ENCODE measurements around the gene TENT4A. TPM values are rescaled to one million over a fixed set of nuclear protein-coding genes. Genes with fewer than 3 reads are reported as not detected.

Gene TENT4A
- total and polyA plus RNA-seq, 4 donors, result 4.1 to 37.0 (median 23.0) TPM

DNA sequence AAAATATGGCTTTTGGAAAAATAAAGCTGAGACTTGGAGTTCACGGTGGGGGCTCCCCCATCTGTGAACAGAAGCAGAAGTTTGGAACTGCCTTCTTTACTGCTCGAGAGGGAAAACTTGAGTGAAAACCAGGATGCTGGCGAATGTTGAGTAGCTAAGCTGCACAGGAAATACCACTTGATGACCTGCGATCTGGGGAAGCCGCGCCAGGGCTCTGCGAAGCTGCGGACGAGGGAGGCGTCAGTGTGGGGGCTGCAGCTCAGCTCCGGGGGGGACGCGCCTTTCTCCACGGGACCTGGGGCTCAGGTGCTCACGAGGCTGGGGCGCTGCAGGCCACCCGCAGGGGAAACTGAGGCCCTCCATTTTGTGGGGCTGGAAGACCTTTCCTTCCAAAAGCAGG, 62.3 kb downstream of the TENT4A start:
- ATAC-seq (ENCODE audit: low FRiP score) (no peak), DNase-seq (no peak)
- no peaks in the 10 kb centered on the region for H3K27me3 ChIP-seq (ENCODE audit: control insufficient read depth in 1 of 2, insufficient read depth in 2 of 2, low read length in 1 of 2)
- intact Hi-C loops (cut with DNase I), result no loop called here
- WGBS, 2 donors, result 45 to 53% methylated on average over 17 of the region's 17 CpGs
- no peak overlapping the region for H3K4me3 ChIP-seq (ENCODE audit: low read length in 2 of 2)
- no peaks in the 10 kb centered on the region for H3K9me3 ChIP-seq (ENCODE audit: control insufficient read depth, low read length)
- no peaks in the 10 kb centered on the region for H3K4me1 ChIP-seq (ENCODE audit: control insufficient read depth in 1 of 2, insufficient read depth in 2 of 2, low read length in 2 of 2)
- H3K27ac ChIP-seq (ENCODE audit: low read depth in 1 of 2, low read length in 2 of 2), result no peak overlapping the region
- no peaks in the 10 kb centered on the region for H3K36me3 ChIP-seq (ENCODE audit: control insufficient read depth in 1 of 2, insufficient read depth in 2 of 2, low read length in 1 of 2)

DNA sequence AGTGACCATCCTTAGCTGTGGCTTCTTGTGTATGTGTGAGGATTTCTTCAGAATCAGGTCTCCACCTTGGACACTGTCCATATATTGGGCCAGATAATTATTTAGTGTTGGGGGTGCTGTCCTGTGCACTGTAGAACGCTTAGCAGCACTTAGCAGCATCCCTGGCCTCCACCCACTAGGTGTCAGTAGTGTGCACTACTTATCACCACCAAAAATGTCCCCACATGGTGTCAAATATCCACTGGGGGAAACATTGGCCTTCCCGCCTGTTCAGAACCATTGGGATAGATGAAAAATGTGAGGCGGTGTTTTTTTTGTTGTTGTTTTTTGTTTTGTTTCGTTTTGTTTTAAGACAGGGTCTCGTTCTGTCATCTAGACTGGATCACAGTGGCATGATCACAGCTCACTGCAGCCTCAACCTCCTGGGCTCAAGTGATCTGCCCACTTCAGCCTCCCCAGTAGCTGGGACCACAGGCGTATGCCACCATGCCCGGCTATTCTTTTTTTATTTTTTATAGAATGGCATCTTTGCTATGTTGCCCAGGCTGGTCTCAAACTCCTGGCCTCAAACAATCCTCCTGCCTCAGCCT, 67.7 kb downstream of the TENT4A start:
- H3K4me1 ChIP-seq (ENCODE audit: control insufficient read depth in 1 of 2, insufficient read depth in 2 of 2, low read length in 2 of 2), result no peaks in the 10 kb centered on the region
- DNase-seq, result no peak
- ATAC-seq (ENCODE audit: low FRiP score), result no peak
- WGBS, 2 donors, result 92 to 97% methylated on average over 7 of the region's 7 CpGs
- H3K27me3 ChIP-seq (ENCODE audit: control insufficient read depth in 1 of 2, insufficient read depth in 2 of 2, low read length in 1 of 2), result no peaks in the 10 kb centered on the region
- intact Hi-C loops (cut with DNase I), result no loop called here
- H3K4me3 ChIP-seq (ENCODE audit: low read length in 2 of 2), result no peak overlapping the region
- no peak overlapping the region for H3K27ac ChIP-seq (ENCODE audit: low read depth in 1 of 2, low read length in 2 of 2)
- no peaks in the 10 kb centered on the region for H3K9me3 ChIP-seq (ENCODE audit: control insufficient read depth, low read length)
- no peaks in the 10 kb centered on the region for H3K36me3 ChIP-seq (ENCODE audit: control insufficient read depth in 1 of 2, insufficient read depth in 2 of 2, low read length in 1 of 2)

DNA sequence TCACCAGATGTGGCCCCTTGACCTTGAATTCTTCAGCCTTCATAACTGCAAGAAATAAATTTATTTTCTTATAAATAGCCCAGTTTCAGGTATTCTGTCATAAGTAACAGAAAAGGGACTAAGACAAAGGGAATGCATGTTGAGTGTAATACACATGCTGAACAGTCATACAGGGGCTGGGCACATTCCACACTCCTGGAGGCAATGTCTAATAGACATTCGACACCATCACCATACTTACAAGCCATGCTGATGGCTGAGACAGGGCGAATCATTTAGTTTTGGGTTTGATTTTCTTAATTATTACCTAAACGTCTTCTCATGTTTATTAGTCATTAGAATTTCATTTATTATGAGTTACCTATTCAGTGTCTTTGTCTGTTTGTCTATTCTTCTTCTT, 68.5 kb downstream of the TENT4A start:
- ATAC-seq (ENCODE audit: low FRiP score), result no peak

DNA sequence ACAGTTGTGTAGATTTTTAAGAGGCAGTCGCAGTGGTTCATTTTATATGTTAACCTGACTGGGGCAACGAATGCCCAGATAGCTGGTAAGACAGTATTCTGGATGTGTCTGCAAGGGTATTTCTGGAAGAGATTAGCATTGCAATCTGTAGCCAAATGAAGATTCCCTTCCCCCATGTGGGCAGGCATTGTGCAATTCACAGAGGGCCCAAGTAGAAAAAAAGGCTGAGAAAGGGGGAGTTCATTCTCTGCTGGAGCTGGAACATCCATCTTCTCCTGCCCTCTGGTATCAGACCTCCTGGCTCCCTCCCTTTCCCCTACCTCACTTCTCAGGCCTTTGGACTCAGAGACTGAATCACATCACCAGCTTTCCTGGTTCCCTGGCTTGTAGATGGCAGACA, 70.6 kb downstream of the TENT4A start:
- intact Hi-C loops (cut with DNase I), result no loop called here
- Histone ChIP-seq H3K36me3 (ENCODE audit: control insufficient read depth in 1 of 2, insufficient read depth in 2 of 2, low read length in 1 of 2) (no peaks in the 10 kb centered on the region), H3K4me3 (ENCODE audit: low read length in 2 of 2) (no peak overlapping the region), H3K27me3 (ENCODE audit: control insufficient read depth in 1 of 2, insufficient read depth in 2 of 2, low read length in 1 of 2) (no peaks in the 10 kb centered on the region), H3K27ac (ENCODE audit: low read depth in 1 of 2, low read length in 2 of 2) (no peak overlapping the region), H3K9me3 (ENCODE audit: control insufficient read depth, low read length) (no peaks in the 10 kb centered on the region), H3K4me1 (ENCODE audit: control insufficient read depth in 1 of 2, insufficient read depth in 2 of 2, low read length in 2 of 2) (no peaks in the 10 kb centered on the region)
- ATAC-seq (ENCODE audit: low FRiP score), result no peak
- no peak for DNase-seq
- WGBS, 2 donors, result 89 to 94% methylated on average over 2 of the region's 2 CpGs

More for the DNA sequence above, 68.5 kb downstream of the TENT4A start:
- Histone ChIP-seq H3K9me3 (ENCODE audit: control insufficient read depth, low read length) (no peaks in the 10 kb centered on the region), H3K4me1 (ENCODE audit: control insufficient read depth in 1 of 2, insufficient read depth in 2 of 2, low read length in 2 of 2) (no peaks in the 10 kb centered on the region), H3K36me3 (ENCODE audit: control insufficient read depth in 1 of 2, insufficient read depth in 2 of 2, low read length in 1 of 2) (no peaks in the 10 kb centered on the region), H3K27me3 (ENCODE audit: control insufficient read depth in 1 of 2, insufficient read depth in 2 of 2, low read length in 1 of 2) (no peaks in the 10 kb centered on the region), H3K27ac (ENCODE audit: low read depth in 1 of 2, low read length in 2 of 2) (no peak overlapping the region), H3K4me3 (ENCODE audit: low read length in 2 of 2) (no peak overlapping the region)
- 88 to 93% methylated on average over 3 of the region's 3 CpGs for WGBS, 2 donors
- intact Hi-C loops (cut with DNase I), result no loop called here
- no peak for DNase-seq

DNA sequence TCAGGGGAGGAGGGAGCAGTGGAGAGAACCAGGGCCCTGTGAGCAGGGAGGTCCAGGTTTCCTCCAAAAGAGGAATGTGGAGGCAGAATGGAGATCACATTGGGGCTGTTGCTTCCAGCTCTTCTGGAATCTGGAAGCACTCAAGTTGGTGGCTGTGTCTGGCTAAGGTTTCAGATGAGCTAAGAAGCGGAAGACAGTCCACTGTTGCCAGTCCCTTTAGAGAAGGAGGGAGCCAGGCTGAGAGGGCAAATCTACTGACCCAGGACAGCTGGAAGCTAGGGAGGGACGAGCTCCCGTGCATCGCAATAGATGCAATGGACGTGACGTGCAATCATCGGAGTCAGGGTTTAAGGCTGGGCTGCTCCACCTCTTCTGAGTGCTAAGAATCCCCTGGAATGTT, 71.2 kb downstream of the TENT4A start:
- ATAC-seq (ENCODE audit: low FRiP score) (no peak), DNase-seq (no peak)
- H3K27ac ChIP-seq (ENCODE audit: low read depth in 1 of 2, low read length in 2 of 2), result no peak overlapping the region
- H3K4me3 ChIP-seq (ENCODE audit: low read length in 2 of 2), result no peak overlapping the region
- H3K36me3 ChIP-seq (ENCODE audit: control insufficient read depth in 1 of 2, insufficient read depth in 2 of 2, low read length in 1 of 2), result no peaks in the 10 kb centered on the region
- 83 to 90% methylated on average over 7 of the region's 7 CpGs for WGBS, 2 donors
- H3K9me3 ChIP-seq (ENCODE audit: control insufficient read depth, low read length), result no peaks in the 10 kb centered on the region
- no peaks in the 10 kb centered on the region for H3K4me1 ChIP-seq (ENCODE audit: control insufficient read depth in 1 of 2, insufficient read depth in 2 of 2, low read length in 2 of 2)
- intact Hi-C loops (cut with DNase I), result no loop called here
- no peaks in the 10 kb centered on the region for H3K27me3 ChIP-seq (ENCODE audit: control insufficient read depth in 1 of 2, insufficient read depth in 2 of 2, low read length in 1 of 2)

DNA sequence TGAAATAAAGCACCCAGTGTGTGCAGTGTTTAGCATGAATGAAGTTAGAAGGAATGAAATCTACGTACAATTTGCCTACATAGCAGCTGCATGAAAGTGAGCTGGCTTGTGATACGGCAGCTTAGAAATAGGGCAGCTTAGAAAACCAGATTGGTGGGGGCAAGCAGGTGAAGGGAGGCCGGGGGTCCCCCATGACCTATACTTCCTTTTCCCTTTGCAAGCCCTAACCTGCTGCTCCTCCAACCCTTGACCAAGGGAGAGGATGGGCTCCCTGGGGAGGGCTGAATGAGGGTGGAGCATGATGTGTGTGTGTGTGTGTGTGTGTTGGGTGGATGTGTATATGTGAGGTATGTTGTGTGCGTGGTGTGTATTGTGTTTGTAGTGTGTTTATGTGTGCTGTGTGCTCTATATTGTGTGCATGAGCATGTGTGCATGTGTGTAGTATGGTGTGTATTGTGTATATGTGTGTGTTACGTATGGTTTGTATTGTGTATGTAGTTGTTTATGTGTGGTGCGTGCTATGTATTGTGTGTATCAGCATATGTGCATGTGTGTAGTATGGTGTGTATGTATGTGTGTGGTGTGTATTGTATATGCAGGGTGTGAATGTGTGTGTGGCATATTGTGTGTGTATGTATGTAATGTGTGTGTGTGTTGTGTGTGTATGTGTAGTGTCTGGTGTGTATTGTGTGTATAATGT, 72.1 kb downstream of the TENT4A start:
- no peak for ATAC-seq (ENCODE audit: low FRiP score)
- H3K27me3 ChIP-seq (ENCODE audit: control insufficient read depth in 1 of 2, insufficient read depth in 2 of 2, low read length in 1 of 2), result no peaks in the 10 kb centered on the region
- WGBS, 2 donors, result 96 to 97% methylated on average over 6 of the region's 6 CpGs
- no peak overlapping the region for H3K27ac ChIP-seq (ENCODE audit: low read depth in 1 of 2, low read length in 2 of 2)
- intact Hi-C loops (cut with DNase I), result no loop called here
- H3K4me1 ChIP-seq (ENCODE audit: control insufficient read depth in 1 of 2, insufficient read depth in 2 of 2, low read length in 2 of 2), result no peaks in the 10 kb centered on the region
- no peak overlapping the region for H3K4me3 ChIP-seq (ENCODE audit: low read length in 2 of 2)
- H3K9me3 ChIP-seq (ENCODE audit: control insufficient read depth, low read length), result no peaks in the 10 kb centered on the region
- no peak for DNase-seq
- no peaks in the 10 kb centered on the region for H3K36me3 ChIP-seq (ENCODE audit: control insufficient read depth in 1 of 2, insufficient read depth in 2 of 2, low read length in 1 of 2)

DNA sequence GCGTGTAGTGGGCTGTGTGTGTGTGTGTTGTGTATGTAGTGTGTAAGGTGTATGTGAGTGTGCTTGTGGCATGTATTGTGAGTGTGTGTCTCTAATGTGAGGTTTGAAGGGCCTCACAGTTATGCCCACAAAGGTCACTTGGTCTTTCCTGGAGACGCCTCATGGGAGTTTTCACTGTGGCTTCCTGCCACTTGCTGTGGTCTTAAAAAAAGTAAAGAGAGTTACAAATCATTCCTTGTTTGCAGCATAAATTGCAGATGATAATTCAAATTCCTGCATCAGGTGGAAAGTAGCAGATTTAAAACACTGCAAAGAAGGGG, 72.6 kb downstream of the TENT4A start:
- Histone ChIP-seq H3K27me3 (ENCODE audit: control insufficient read depth in 1 of 2, insufficient read depth in 2 of 2, low read length in 1 of 2) (no peaks in the 10 kb centered on the region), H3K36me3 (ENCODE audit: control insufficient read depth in 1 of 2, insufficient read depth in 2 of 2, low read length in 1 of 2) (no peaks in the 10 kb centered on the region), H3K4me3 (ENCODE audit: low read length in 2 of 2) (no peak overlapping the region), H3K27ac (ENCODE audit: low read depth in 1 of 2, low read length in 2 of 2) (no peak overlapping the region), H3K4me1 (ENCODE audit: control insufficient read depth in 1 of 2, insufficient read depth in 2 of 2, low read length in 2 of 2) (no peaks in the 10 kb centered on the region), H3K9me3 (ENCODE audit: control insufficient read depth, low read length) (no peaks in the 10 kb centered on the region)
- intact Hi-C loops (cut with DNase I), result no loop called here
- DNase-seq (no peak), ATAC-seq (ENCODE audit: low FRiP score) (no peak)
- 93% methylated on average over 2 of the region's 2 CpGs for WGBS, 2 donors

DNA sequence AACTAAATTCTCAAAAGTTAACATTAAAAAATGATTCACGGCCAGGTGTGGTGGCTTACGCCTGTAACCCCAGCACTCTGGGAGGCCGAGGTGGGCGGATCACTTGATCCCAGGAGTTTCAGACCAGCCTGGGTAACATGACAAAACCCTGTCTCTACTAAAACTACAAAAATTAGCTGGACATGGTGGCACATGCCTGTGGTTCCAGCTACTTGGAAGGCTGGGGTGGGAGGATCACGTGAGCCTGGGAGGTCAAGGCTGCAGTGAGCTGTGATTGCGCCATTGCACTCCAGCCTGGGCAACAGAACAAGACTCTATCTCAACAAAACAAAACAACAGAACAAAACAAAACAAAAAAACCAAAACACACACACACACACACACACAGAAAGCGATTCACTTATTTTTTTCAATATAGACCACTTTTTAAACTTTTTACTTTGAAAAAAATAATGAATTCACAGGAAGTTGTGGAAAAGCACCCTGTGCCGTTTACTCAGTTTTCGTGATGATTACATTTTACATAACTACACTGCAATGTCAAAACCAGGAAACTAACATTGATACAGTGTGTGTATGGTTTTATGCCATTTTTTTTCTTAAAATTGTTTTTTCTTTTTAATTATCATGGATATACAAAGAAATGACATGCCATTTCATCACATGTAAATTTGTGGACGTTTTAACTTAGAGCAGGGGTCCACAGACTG, 73.7 kb downstream of the TENT4A start:
- Histone ChIP-seq H3K9me3 (ENCODE audit: control insufficient read depth, low read length) (no peaks in the 10 kb centered on the region), H3K4me3 (ENCODE audit: low read length in 2 of 2) (no peak overlapping the region), H3K27ac (ENCODE audit: low read depth in 1 of 2, low read length in 2 of 2) (no peak overlapping the region), H3K4me1 (ENCODE audit: control insufficient read depth in 1 of 2, insufficient read depth in 2 of 2, low read length in 2 of 2) (no peaks in the 10 kb centered on the region), H3K27me3 (ENCODE audit: control insufficient read depth in 1 of 2, insufficient read depth in 2 of 2, low read length in 1 of 2) (no peaks in the 10 kb centered on the region), H3K36me3 (ENCODE audit: control insufficient read depth in 1 of 2, insufficient read depth in 2 of 2, low read length in 1 of 2) (no peaks in the 10 kb centered on the region)
- WGBS, 2 donors, result 88 to 92% methylated on average over 10 of the region's 10 CpGs
- intact Hi-C loops (cut with DNase I), result no loop called here
- no peak for DNase-seq
- no peak for ATAC-seq (ENCODE audit: low FRiP score)

DNA sequence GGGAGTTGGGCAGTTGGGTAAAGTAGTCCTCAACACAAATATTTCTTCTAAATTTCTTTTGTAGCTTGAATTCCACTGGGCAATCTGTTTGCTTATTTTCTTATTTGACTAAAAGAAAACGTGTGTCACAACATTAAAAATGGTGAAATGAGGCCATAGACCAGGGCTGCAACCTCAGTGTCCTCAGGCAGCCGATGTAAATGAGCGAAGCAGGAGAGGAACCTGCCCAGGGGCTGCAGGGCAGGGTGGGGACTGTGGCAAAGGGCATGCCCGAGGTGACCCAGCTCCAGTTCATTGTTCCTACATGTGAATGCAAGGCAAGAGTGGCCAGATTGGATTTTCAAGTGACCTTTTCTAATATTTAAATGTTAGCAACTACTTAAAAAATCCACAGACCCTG, 74.7 kb downstream of the TENT4A start:
- WGBS, 2 donors, result 84 to 86% methylated on average over 4 of the region's 4 CpGs
- ATAC-seq (ENCODE audit: low FRiP score) (no peak), DNase-seq (no peak)

More for the DNA sequence above, 74.7 kb downstream of the TENT4A start:
- H3K27me3 ChIP-seq (ENCODE audit: control insufficient read depth in 1 of 2, insufficient read depth in 2 of 2, low read length in 1 of 2), result no peaks in the 10 kb centered on the region
- H3K27ac ChIP-seq (ENCODE audit: low read depth in 1 of 2, low read length in 2 of 2), result no peak overlapping the region
- intact Hi-C loops (cut with DNase I), result no loop called here
- no peaks in the 10 kb centered on the region for H3K36me3 ChIP-seq (ENCODE audit: control insufficient read depth in 1 of 2, insufficient read depth in 2 of 2, low read length in 1 of 2)
- no peaks in the 10 kb centered on the region for H3K4me1 ChIP-seq (ENCODE audit: control insufficient read depth in 1 of 2, insufficient read depth in 2 of 2, low read length in 2 of 2)
- no peaks in the 10 kb centered on the region for H3K9me3 ChIP-seq (ENCODE audit: control insufficient read depth, low read length)
- no peak overlapping the region for H3K4me3 ChIP-seq (ENCODE audit: low read length in 2 of 2)

Measured in aorta (tissue), 5 donors.